DLD1 (cell line): ENCODE results near the gene AOAH.

ENCODE experiments used
- in situ Hi-C: cut with HindIII; loops from 2 replicates; pipeline ENCODE4 v1.10.0; 2017; ENCODE audit warnings: low sequenced_read_pairs

AOAH gene

GRCh38 chr7:36692456-36692855, 31.8 kb downstream of the AOAH start:
- in situ Hi-C loops, result no loop called here

- in situ Hi-C loops, result no loop called here
These were observed 32.3 kb downstream of the AOAH start for GRCh38 chr7:36691983-36692382.

GRCh38 chr7:36690514-36691187, 33.6 kb downstream of the AOAH start:
- in situ Hi-C loops, result no loop called here

- in situ Hi-C loops, result no loop called here
These were observed 34.3 kb downstream of the AOAH start for GRCh38 chr7:36690041-36690440.

- in situ Hi-C loops, result no loop called here
These were observed 37.8 kb downstream of the AOAH start for GRCh38 chr7:36686499-36686898.

- in situ Hi-C loops, result no loop called here
These were observed 39.3 kb downstream of the AOAH start for GRCh38 chr7:36684954-36685353.

- in situ Hi-C loops, result no loop called here
These were observed 40.5 kb downstream of the AOAH start for GRCh38 chr7:36683695-36684357.

GRCh38 chr7:36683111-36683510, 41.2 kb downstream of the AOAH start:
- in situ Hi-C loops, result no loop called here

- in situ Hi-C loops, result no loop called here
These were observed 42.2 kb downstream of the AOAH start for GRCh38 chr7:36682102-36682501.

GRCh38 chr7:36677769-36678437, 46.4 kb downstream of the AOAH start:
- in situ Hi-C loops, result no loop called here

- in situ Hi-C loops, result no loop called here
These were observed 50.6 kb downstream of the AOAH start for GRCh38 chr7:36673703-36674102.

GRCh38 chr7:36671432-36671829, 52.9 kb downstream of the AOAH start:
- in situ Hi-C loops, result no loop called here

- in situ Hi-C loops, result no loop called here
These were observed 53.5 kb downstream of the AOAH start for GRCh38 chr7:36670585-36671431.

- in situ Hi-C loops, result no loop called here
These were observed 55.5 kb downstream of the AOAH start for GRCh38 chr7:36668750-36669149.

GRCh38 chr7:36668080-36668479, 56.2 kb downstream of the AOAH start:
- in situ Hi-C loops, result no loop called here

- in situ Hi-C loops, result no loop called here
These were observed 57.1 kb downstream of the AOAH start for GRCh38 chr7:36667007-36667745.

- in situ Hi-C loops, result no loop called here
These were observed 60.8 kb downstream of the AOAH start for GRCh38 chr7:36663481-36663880.

GRCh38 chr7:36661135-36661840, 63.0 kb downstream of the AOAH start:
- in situ Hi-C loops, result no loop called here

GRCh38 chr7:36659638-36660341, 64.5 kb downstream of the AOAH start:
- in situ Hi-C loops, result no loop called here
